Neuronal stem cell (in vitro differentiated cells): ENCODE measurements around the gene CAMTA2. TPM values are rescaled to one million over a fixed set of nuclear protein-coding genes. Genes with fewer than 3 reads are reported as not detected.

Experiments
- DNase-seq: peaks from one replicate; pipeline ENCODE4 v3.0.0-alpha.2; 2013; ENCODE audit warnings: low spot score
- H2AFZ ChIP-seq: one replicate; pipeline ENCODE4 v1.6.1; 2013; ENCODE audit warnings: mild to moderate bottlenecking, low read length, inconsistent platforms
- H2AK5ac ChIP-seq: 2 replicates; pipeline ENCODE4 v1.6.1; 2013; ENCODE audit warnings: low read depth, mild to moderate bottlenecking, inconsistent platforms, low read length, moderate library complexity, mixed read lengths
- H2BK120ac ChIP-seq: 2 replicates; pipeline ENCODE4 v1.6.1; 2013; ENCODE audit warnings: low read depth, mild to moderate bottlenecking, inconsistent platforms, low read length, moderate library complexity, mixed read lengths
- H2BK12ac ChIP-seq: one replicate; pipeline ENCODE4 v1.6.1; 2013; ENCODE audit warnings: low read length, inconsistent platforms
- H2BK15ac ChIP-seq: 2 replicates; pipeline ENCODE4 v1.6.1; 2013; ENCODE audit warnings: mild to moderate bottlenecking, low read length, inconsistent platforms, mixed read lengths
- H2BK5ac ChIP-seq: one replicate; pipeline ENCODE4 v1.6.1; 2013; ENCODE audit warnings: inconsistent platforms, mild to moderate bottlenecking, low read length, moderate library complexity
- H3K14ac ChIP-seq: one replicate; pipeline ENCODE4 v1.6.1; 2013; ENCODE audit warnings: low read length, inconsistent platforms
- H3K18ac ChIP-seq: 2 replicates; pipeline ENCODE4 v1.6.1; 2013; ENCODE audit warnings: low read length, inconsistent platforms
- H3K23ac ChIP-seq: 2 replicates; pipeline ENCODE4 v1.6.1; 2013; ENCODE audit warnings: low read depth, mild to moderate bottlenecking, mixed read lengths, low read length, inconsistent platforms; ENCODE audit not compliant: poor library complexity
- H3K27ac ChIP-seq: replicated peaks from 3 replicates; pipeline ENCODE4 v1.5.1; 2013; ENCODE audit warnings: low read length, inconsistent platforms
- H3K27me3 ChIP-seq, 3 experiments: 2 replicates each; pipeline ENCODE4 v1.6.1; 2013; ENCODE audit warnings: low read length in 3 of 3, mild to moderate bottlenecking in 2 of 3, inconsistent platforms in 1 of 3, low read depth in 1 of 3, mixed read lengths in 1 of 3, moderate library complexity in 1 of 3; ENCODE audit not compliant: control insufficient read depth in 3 of 3, insufficient read depth in 3 of 3
- H3K36me3 ChIP-seq, 2 donors: replicated peaks in 1 of 2; 2 replicates each; pipeline ENCODE4 v1.6.1; 2013; ENCODE audit warnings: low read length in 2 of 2; ENCODE audit not compliant: control insufficient read depth in 2 of 2, insufficient read depth in 2 of 2
- H3K4ac ChIP-seq: 2 replicates; pipeline ENCODE4 v1.6.1; 2013; ENCODE audit warnings: inconsistent platforms, mild to moderate bottlenecking, low read length, moderate library complexity
- H3K4me1 ChIP-seq, 2 donors: 1 replicate in 1 of 2; 2 replicates in 1 of 2; pipeline ENCODE4 v1.6.1; 2013; ENCODE audit warnings: low read length in 2 of 2, low read depth in 1 of 2; ENCODE audit not compliant: control insufficient read depth in 2 of 2, insufficient read depth in 1 of 2
- H3K4me2 ChIP-seq: one replicate; pipeline ENCODE4 v1.6.1; 2013; ENCODE audit warnings: mild to moderate bottlenecking, low read length, inconsistent platforms; ENCODE audit not compliant: insufficient read depth, poor library complexity, severe bottlenecking
- H3K4me3 ChIP-seq, 2 donors: 2 replicates each; pipeline ENCODE4 v1.5.1; 2013; ENCODE audit warnings: low read length in 2 of 2, mild to moderate bottlenecking in 2 of 2, inconsistent platforms in 1 of 2, moderate library complexity in 1 of 2
- H3K79me1 ChIP-seq: one replicate; pipeline ENCODE4 v1.6.1; 2013; ENCODE audit warnings: low read depth, mild to moderate bottlenecking, inconsistent platforms, low read length, moderate library complexity
- H3K9ac ChIP-seq: one replicate; pipeline ENCODE4 v1.6.1; 2013; ENCODE audit warnings: mild to moderate bottlenecking, low read depth, low read length, inconsistent platforms; ENCODE audit not compliant: poor library complexity
- H3K9me3 ChIP-seq, 2 donors: replicated peaks in 1 of 2; 2 replicates each; pipeline versions ENCODE3 to v1.6.1; 2013; ENCODE audit warnings: low read length in 2 of 2, mild to moderate bottlenecking in 2 of 2, inconsistent platforms in 1 of 2, low read depth in 1 of 2, mixed read lengths in 1 of 2, moderate library complexity in 1 of 2; ENCODE audit not compliant: control insufficient read depth in 2 of 2, insufficient read depth in 1 of 2
- H4K8ac ChIP-seq: one replicate; pipeline ENCODE4 v1.6.1; 2013; ENCODE audit warnings: low read depth, mild to moderate bottlenecking, inconsistent platforms, low read length, moderate library complexity
- H4K91ac ChIP-seq: one replicate; pipeline ENCODE4 v1.6.1; 2013; ENCODE audit warnings: low read length, low read depth, mild to moderate bottlenecking, inconsistent platforms; ENCODE audit not compliant: poor library complexity
- WGBS, 2 donors: extraction: QIAGEN DNeasy Blood & Tissue Kit; methylation state at CpG; one replicate each; pipeline ENCODE4 v1.1.7; 2013; ENCODE audit warnings: missing lambda C conversion rate in 2 of 2, mixed read lengths in 1 of 2; ENCODE audit not compliant: insufficient read length in 2 of 2, insufficient replicate concordance in 1 of 2; ENCODE audit errors: extremely low coverage in 2 of 2; 5-methylcytosine and 5-hydroxymethylcytosine counted together
- polyA plus RNA-seq, 2 experiments: library from polyadenylated mRNA; stranded (reverse); fragments of 200-250 nt; gene quantifications; one replicate each; pipeline ENCODE4 v1.2.3, GENCODE V29; 2013

CAMTA2 gene, protein sequence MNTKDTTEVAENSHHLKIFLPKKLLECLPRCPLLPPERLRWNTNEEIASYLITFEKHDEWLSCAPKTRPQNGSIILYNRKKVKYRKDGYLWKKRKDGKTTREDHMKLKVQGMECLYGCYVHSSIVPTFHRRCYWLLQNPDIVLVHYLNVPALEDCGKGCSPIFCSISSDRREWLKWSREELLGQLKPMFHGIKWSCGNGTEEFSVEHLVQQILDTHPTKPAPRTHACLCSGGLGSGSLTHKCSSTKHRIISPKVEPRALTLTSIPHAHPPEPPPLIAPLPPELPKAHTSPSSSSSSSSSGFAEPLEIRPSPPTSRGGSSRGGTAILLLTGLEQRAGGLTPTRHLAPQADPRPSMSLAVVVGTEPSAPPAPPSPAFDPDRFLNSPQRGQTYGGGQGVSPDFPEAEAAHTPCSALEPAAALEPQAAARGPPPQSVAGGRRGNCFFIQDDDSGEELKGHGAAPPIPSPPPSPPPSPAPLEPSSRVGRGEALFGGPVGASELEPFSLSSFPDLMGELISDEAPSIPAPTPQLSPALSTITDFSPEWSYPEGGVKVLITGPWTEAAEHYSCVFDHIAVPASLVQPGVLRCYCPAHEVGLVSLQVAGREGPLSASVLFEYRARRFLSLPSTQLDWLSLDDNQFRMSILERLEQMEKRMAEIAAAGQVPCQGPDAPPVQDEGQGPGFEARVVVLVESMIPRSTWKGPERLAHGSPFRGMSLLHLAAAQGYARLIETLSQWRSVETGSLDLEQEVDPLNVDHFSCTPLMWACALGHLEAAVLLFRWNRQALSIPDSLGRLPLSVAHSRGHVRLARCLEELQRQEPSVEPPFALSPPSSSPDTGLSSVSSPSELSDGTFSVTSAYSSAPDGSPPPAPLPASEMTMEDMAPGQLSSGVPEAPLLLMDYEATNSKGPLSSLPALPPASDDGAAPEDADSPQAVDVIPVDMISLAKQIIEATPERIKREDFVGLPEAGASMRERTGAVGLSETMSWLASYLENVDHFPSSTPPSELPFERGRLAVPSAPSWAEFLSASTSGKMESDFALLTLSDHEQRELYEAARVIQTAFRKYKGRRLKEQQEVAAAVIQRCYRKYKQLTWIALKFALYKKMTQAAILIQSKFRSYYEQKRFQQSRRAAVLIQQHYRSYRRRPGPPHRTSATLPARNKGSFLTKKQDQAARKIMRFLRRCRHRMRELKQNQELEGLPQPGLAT
- 10.8 TPM for polyA plus RNA-seq (2013, experiment 1 of 2)
- polyA plus RNA-seq (2013, experiment 2 of 2) = 9.7 TPM

- Histone ChIP-seq H3K18ac (peak within 1 kb of the TSS; percentile 92), H3K4me2 (peak within 1 kb of the TSS; percentile 85), H2AFZ (peak within 1 kb of the TSS; percentile 83), H2BK15ac (peak within 1 kb of the TSS; percentile 86), H3K36me3 (no peaks in the 10 kb centered on the region), H4K8ac (peak within 1 kb of the TSS; percentile 57), H3K4ac (no peak within 1 kb of the TSS), H3K9me3 (no peaks in the 10 kb centered on the region), H3K4me1 (peaks cover 0 to 8% of the 10 kb centered on the region in 2 donors), H3K9ac (peak within 1 kb of the TSS; percentile 83), H3K23ac (peak within 1 kb of the TSS; percentile 86), H3K27ac (no peak within 1 kb of the TSS), H3K14ac (peak within 1 kb of the TSS; percentile 90), H2BK12ac (peak within 1 kb of the TSS; percentile 7), H2BK5ac (peak within 1 kb of the TSS; percentile 73), H3K4me3 (peak within 1 kb of the TSS; percentile 45 to 85), H2BK120ac (peak within 1 kb of the TSS; percentile 75), H4K91ac (no peak within 1 kb of the TSS), H3K79me1 (no peaks in the 10 kb centered on the region), H2AK5ac (peak within 1 kb of the TSS; percentile 31), H3K27me3 (peaks cover 0 to 50% (median 7%) of the 10 kb centered on the region in 3 experiments)
- WGBS, 2 donors = no CpG with 5 or more reads among the region's 78 CpGs
- peak; percentile 73 for DNase-seq
Measured at GRCh38 chr17:4986951-4987766, at the start of gene CAMTA2. TSS of gene CAMTA2 (minus strand) at chr17:4987675. CDS start at chr17:4986222, 1,453 bp downstream.

DNA sequence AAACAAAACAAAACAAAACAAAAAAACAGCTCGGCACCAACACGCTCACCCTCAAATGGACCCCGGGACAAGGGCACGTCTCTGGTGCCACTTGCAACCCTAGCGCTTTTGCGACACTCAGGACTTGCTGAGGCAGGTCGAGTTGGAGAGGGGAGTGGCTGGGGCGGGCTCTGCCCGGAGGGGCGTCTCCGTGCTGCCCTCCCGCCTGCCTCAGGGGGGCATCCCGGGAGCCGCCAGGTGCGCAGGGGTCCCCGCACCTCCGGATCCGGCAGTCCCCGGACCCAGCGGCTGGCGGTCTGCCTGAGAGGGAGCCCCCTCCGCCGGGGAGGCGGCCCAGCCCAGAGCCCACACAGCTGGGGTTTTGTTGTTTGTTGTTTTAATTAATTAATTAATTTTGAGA, 47.8 kb upstream of the CAMTA2 start, which contains the start of gene SLC52A1:
Gene SLC52A1, minus strand, starts transcription at position 112 of the 400 bp plus-strand sequence. CDS start 820 bp downstream, outside the sequence.
- Histone ChIP-seq H3K9ac (no peak within 1 kb of the TSS), H3K4ac (no peak within 1 kb of the TSS), H3K4me3 (no peak within 1 kb of the TSS), H2BK5ac (peak within 1 kb of the TSS; percentile 82), H3K27me3 (peaks cover 0 to 31% (median 17%) of the 10 kb centered on the region in 3 experiments), H2BK15ac (peak within 1 kb of the TSS; percentile 88), H4K8ac (no peak within 1 kb of the TSS), H3K23ac (peak within 1 kb of the TSS; percentile 8), H2BK120ac (peak within 1 kb of the TSS; percentile 83), H3K79me1 (peaks cover 4% of the 10 kb centered on the region), H3K14ac (no peak within 1 kb of the TSS), H2AK5ac (peak within 1 kb of the TSS; percentile 96), H3K4me1 (peaks cover 0 to 2% of the 10 kb centered on the region in 2 donors), H2AFZ (peak within 1 kb of the TSS; percentile 53), H2BK12ac (peak within 1 kb of the TSS; percentile 16), H3K18ac (peak within 1 kb of the TSS; percentile 44), H3K27ac (no peak within 1 kb of the TSS), H4K91ac (no peak within 1 kb of the TSS), H3K4me2 (peak within 1 kb of the TSS; percentile 52), H3K9me3 (peaks cover 0 to under 1% of the 10 kb centered on the region in 2 donors), H3K36me3 (no peaks in the 10 kb centered on the region)
- WGBS, 2 donors = no CpG with 5 or more reads among the region's 24 CpGs
- DNase-seq = no peak

GRCh38 chr17:5034651-5035050, 47.2 kb upstream of the CAMTA2 start:
- H2AFZ ChIP-seq = no peak overlapping the region

More at GRCh38 chr17:5034651-5035050, 47.2 kb upstream of the CAMTA2 start:
- Histone ChIP-seq H2BK15ac (peak overlapping the region; percentile 88), H3K9me3 (no peaks in the 10 kb centered on the region), H3K14ac (no peak overlapping the region), H3K27ac (no peak overlapping the region), H2BK12ac (no peak overlapping the region), H4K8ac (no peak overlapping the region), H3K18ac (peak overlapping the region; percentile 28), H3K4me3 (no peak overlapping the region), H3K27me3 (peaks cover 0 to 35% (median 17%) of the 10 kb centered on the region in 3 experiments), H3K4ac (no peak overlapping the region), H3K4me1 (peaks cover 0 to 2% of the 10 kb centered on the region in 2 donors), H4K91ac (no peak overlapping the region), H2BK120ac (peak overlapping the region; percentile 83), H3K23ac (no peak overlapping the region), H2BK5ac (peak overlapping the region; percentile 82), H3K79me1 (peaks cover 4% of the 10 kb centered on the region), H2AK5ac (peak overlapping the region; percentile 96), H3K4me2 (no peak overlapping the region), H3K9ac (no peak overlapping the region), H3K36me3 (no peaks in the 10 kb centered on the region)
- WGBS, 2 donors = no CpG with 5 or more reads among the region's 14 CpGs
- DNase-seq = no peak
